ENCODE measurements around the gene CRHR2. TPM values are rescaled to one million over a fixed set of nuclear protein-coding genes. Genes with fewer than 3 reads are reported as not detected.

CRHR2 gene
- total and polyA plus RNA-seq, 2 of the 13 experiments (the other 11 are each of a cell fraction or from before 2014, with no cell fraction given): not detected

- H3K4me2 ChIP-seq (ENCODE audit: low read depth, low read length): peak overlapping the region; percentile 57
- FAIRE-seq (no peak), ATAC-seq (peak; percentile 65), DNase-seq (ENCODE audit: low spot score) (no peak)
- in situ Hi-C loops (cut with HindIII; ENCODE audit: extremely low pct_ligation_motif_present, low pct_unique_long_range_greater_than_20kb): no loop called here
- no peaks in the 10 kb centered on the region for H3K79me2 ChIP-seq (ENCODE audit: insufficient read depth, low read length)
- TF ChIP-seq MXD1 (CRISPR knock-in tag; IDR thresholded peaks at IDR 0.05) (peak; percentile 44; the same call in 1 of the 2 replicates), ZNF777 (CRISPR knock-in tag; IDR thresholded peaks at IDR 0.05) (peak; percentile 9; the same call in 1 of the 2 replicates), HOXD1 (CRISPR knock-in tag; IDR thresholded peaks at IDR 0.05) (no peak), CEBPB (IDR thresholded peaks at IDR 0.05; ENCODE audit: borderline replicate concordance, low read depth, low read length) (no peak), ZNF333 (CRISPR knock-in tag; IDR thresholded peaks at IDR 0.05; ENCODE audit: borderline replicate concordance) (0 out of 2 replicates have a peak, but pooled peaks have one; percentile 41)
- H4K20me1 ChIP-seq (ENCODE audit: insufficient read depth, low read length): no peaks in the 10 kb centered on the region
- CTCF ChIA-PET (ENCODE audit: low intra/inter-chr PET ratio, low total read pairs): no interaction called here
- no peaks in the 10 kb centered on the region for H3K4me1 ChIP-seq (ENCODE audit: insufficient read depth, low read length)
- 51% methylated on average over 40 of the region's 40 CpGs for WGBS (ENCODE audit: low lambda C conversion rate)
- intact Hi-C loops (cut with micrococcal nuclease; ENCODE audit: unreplicated experiment): loop anchor here (1.0 kb wide), 1 partner anchor 58 kb away; no protein-coding TSS in a partner anchor
- H3K9me3 ChIP-seq (ENCODE audit: low read length): no peaks in the 10 kb centered on the region
- no peaks in the 10 kb centered on the region for H3K36me3 ChIP-seq (replicated peaks in 1 of 2; ENCODE audit: control insufficient read depth in 1 of 2, insufficient read depth in 2 of 2, low read length in 2 of 2)
- H3K4me3 ChIP-seq (replicated peaks in 1 of 3; ENCODE audit: insufficient read depth in 1 of 3, low read depth in 2 of 3, low read length in 3 of 3): peak overlapping the region in 2 of 3 experiments; percentile 28 to 54; a peak in 2 of 6 replicates
- H3K27ac ChIP-seq (ENCODE audit: extremely low read length, insufficient read depth, low read length): no peak overlapping the region
- H3K27me3 ChIP-seq (ENCODE audit: control insufficient read depth in 1 of 2, insufficient read depth in 2 of 2, low read length in 2 of 2): peaks cover 4 to 47% of the 10 kb centered on the region in 2 experiments; a peak in 4 of 5 replicates
- H3K9ac ChIP-seq (ENCODE audit: insufficient read depth, low read depth, low read length): no peak overlapping the region
- H2AFZ ChIP-seq (ENCODE audit: low read length): no peak overlapping the region
- no TSS peak for BruUV-seq (replicated peaks)
- POLR2A ChIA-PET: no interaction called here
These were observed 443 bp downstream of the CRHR2 start for GRCh38 chr7:30681815-30682211.

- Histone ChIP-seq H3K79me2 (ENCODE audit: insufficient read depth, low read length) (no peaks in the 10 kb centered on the region), H2AFZ (ENCODE audit: low read length) (no peak overlapping the region), H4K20me1 (ENCODE audit: insufficient read depth, low read length) (no peaks in the 10 kb centered on the region), H3K9ac (ENCODE audit: insufficient read depth, low read depth, low read length) (no peak overlapping the region), H3K9me3 (ENCODE audit: low read length) (no peaks in the 10 kb centered on the region), H3K27me3 (ENCODE audit: control insufficient read depth in 1 of 2, insufficient read depth in 2 of 2, low read length in 2 of 2) (peaks cover 4 to 49% of the 10 kb centered on the region in 2 experiments; a peak in 4 of 5 replicates), H3K27ac (ENCODE audit: extremely low read length, insufficient read depth, low read length) (no peak overlapping the region), H3K4me2 (ENCODE audit: low read depth, low read length) (peak overlapping the region; percentile 57; the same call in 1 of the 2 replicates), H3K4me3 (replicated peaks in 1 of 3; ENCODE audit: insufficient read depth in 1 of 3, low read depth in 2 of 3, low read length in 3 of 3) (no peak overlapping the region), H3K4me1 (ENCODE audit: insufficient read depth, low read length) (no peaks in the 10 kb centered on the region), H3K36me3 (replicated peaks in 1 of 2; ENCODE audit: control insufficient read depth in 1 of 2, insufficient read depth in 2 of 2, low read length in 2 of 2) (no peaks in the 10 kb centered on the region)
- no TSS peak for BruUV-seq (replicated peaks)
- FAIRE-seq: no peak
- DNase-seq (ENCODE audit: low spot score): no peak
- POLR2A ChIA-PET: no interaction called here
- in situ Hi-C loops (cut with HindIII; ENCODE audit: extremely low pct_ligation_motif_present, low pct_unique_long_range_greater_than_20kb) (no loop called here), intact Hi-C loops (cut with micrococcal nuclease; ENCODE audit: unreplicated experiment) (no loop called here)
- ATAC-seq: no peak; the same call in 2 of the 3 replicates
- CTCF ChIA-PET (ENCODE audit: low intra/inter-chr PET ratio, low total read pairs): no interaction called here
- 57% methylated on average over 10 of the region's 16 CpGs for WGBS (ENCODE audit: low lambda C conversion rate)
- TF ChIP-seq KDM3A (CRISPR knock-in tag; IDR thresholded peaks at IDR 0.05; ENCODE audit: low read depth): no peak
- no peak for TF ChIP-seq NR2F6 (IDR thresholded peaks at IDR 0.05)
- no peak for TF ChIP-seq NR2F6 (CRISPR knock-in tag; IDR thresholded peaks at IDR 0.05)
- no peak for TF ChIP-seq ZFP41 (CRISPR knock-in tag; IDR thresholded peaks at IDR 0.05; ENCODE audit: borderline replicate concordance)
- no peak for TF ChIP-seq SRSF4 (IDR thresholded peaks at IDR 0.05; ENCODE audit: low read depth, low read length, poor library complexity, severe bottlenecking)
- TF ChIP-seq DZIP1 (CRISPR knock-in tag; IDR thresholded peaks at IDR 0.05): no peak
- TF ChIP-seq RAD51 (IDR thresholded peaks at IDR 0.05; ENCODE audit: borderline replicate concordance): no peak
- no peak for TF ChIP-seq ZNF652 (CRISPR knock-in tag; IDR thresholded peaks at IDR 0.05; ENCODE audit: borderline replicate concordance, low read depth)
- TF ChIP-seq BCLAF1 (IDR thresholded peaks at IDR 0.05): no peak
These were observed 892 bp downstream of the CRHR2 start for GRCh38 chr7:30681331-30681797.
